ELF-1 (cell line): ENCODE measurements around the gene AMOTL2.

Experiments used
- DNase-seq: peaks from one replicate; pipeline ENCODE4 v3.0.0-alpha.2; 2016; ENCODE audit warnings: low read depth, low spot score

AMOTL2 gene

DNA sequence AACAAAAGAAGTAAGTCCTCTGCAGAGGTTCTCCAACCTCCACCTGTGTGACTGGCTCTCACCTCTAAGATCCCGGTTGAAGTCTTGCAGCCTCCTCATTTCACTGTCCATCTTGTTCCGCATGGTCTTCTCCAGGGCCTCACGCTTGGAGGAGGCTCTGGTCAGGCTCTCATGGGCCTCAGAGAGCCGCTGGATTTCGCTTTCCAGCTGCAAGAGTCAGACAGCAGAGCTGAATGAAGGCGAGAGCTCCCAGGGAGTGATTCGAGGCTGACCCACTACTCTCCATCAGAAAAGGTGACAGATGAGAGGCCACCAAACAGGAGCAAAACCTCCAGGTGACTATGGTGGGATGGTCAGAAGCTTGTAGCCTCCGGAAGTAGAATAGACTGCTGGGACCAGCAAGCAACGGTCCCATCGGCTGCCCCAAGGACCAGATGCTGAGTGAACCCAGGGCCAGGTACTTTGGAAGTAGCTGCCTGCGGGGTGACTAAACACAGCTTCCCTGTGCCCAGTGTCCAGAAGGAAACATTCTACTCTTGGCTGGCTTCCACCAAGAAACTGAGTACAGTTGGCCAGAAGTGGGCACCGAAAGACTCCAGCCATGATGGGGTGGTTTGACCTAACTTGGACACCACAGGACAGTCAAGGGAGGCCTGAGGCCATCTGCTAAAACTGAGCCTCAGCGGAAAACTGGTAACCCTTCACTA is 7.9 kb downstream of the AMOTL2 start:
- peak; percentile 7 for DNase-seq

DNA sequence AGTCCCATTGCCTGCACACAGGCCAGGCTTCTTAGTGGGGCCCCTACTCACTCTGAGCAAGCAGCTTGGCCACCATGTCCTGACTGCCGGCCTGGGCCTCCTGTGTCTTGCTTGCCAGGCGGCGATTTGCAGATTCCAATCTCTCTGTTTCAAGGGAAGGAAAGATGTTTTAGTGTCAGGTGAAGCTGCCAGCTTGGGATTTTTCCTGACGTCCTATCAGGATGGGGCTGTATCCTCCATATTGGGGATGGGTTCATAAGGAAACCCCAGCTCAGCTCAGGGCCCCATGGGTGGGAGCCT is 8.5 kb downstream of the AMOTL2 start:
- peak; percentile 24 for DNase-seq

- DNase-seq: peak; percentile 29
Observed at GRCh38 chr3:134364936-134365765, 9.1 kb downstream of the AMOTL2 start.

DNA sequence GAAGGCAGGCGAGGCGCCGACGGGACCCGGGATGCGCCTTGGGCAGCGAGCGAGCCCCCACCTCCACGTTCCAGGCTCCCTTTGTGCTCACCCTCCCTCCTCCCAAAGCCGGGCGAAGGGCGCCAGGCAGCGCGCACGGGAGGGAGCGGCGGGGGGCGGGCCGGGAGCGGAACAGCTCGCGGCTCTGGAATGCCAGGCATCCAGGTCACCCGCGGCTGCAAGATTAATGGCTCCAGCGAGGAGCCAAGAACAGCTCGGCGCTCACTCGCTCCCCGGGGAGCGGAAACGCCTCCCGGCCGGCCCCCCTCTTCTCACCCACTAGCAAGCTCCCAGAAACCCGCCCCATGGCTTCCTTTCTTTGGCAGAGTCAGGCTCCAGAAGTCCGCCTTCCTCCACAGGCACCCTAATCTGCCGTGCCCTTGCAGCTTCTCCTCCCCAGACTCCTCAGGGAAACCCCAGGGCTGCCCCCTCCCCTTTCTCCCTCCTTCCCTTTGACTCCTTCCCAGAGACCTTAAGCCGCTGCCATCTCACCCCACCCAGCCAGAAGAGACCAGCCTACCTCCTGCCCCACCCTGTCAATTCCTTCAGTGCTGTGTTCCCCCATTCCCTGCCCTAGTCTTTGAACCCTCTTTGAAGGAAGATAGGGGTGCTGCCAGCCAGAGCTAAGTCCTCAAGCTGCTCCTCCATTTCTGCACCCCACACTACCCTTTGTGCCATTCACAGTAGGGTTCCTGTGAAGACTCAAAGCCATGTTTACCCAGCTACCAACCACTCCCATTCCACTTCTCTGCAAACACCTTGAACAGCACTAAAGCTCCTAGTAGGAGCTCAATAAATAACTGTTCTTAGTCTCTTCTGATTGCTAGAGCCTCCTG is 9.9 kb downstream of the AMOTL2 start:
- DNase-seq: peak; percentile 98

- no peak for DNase-seq
Observed at GRCh38 chr3:134363381-134363755, 10.9 kb downstream of the AMOTL2 start.

GRCh38 chr3:134362670-134363380 is 11.4 kb downstream of the AMOTL2 start:
- no peak for DNase-seq

DNA sequence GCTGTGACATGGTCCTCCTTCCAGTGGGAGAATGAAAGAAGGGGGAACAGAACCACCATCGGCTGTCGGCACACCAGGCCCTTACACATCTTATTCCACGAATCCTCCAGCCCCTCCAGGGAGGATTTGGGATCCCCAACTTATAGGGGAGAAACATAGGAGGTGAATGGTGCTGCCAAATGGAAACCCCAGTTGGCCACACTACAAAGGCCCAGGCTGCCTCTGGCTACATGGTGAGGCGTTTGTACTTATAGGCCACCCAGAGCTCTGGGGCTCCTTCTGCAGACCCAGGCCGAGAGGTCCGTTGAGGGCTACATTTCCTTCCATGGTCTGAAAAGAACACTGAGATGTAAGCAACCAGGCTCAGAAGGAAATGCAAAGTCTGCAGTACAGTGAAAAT is 12.0 kb downstream of the AMOTL2 start:
- DNase-seq: no peak

DNA sequence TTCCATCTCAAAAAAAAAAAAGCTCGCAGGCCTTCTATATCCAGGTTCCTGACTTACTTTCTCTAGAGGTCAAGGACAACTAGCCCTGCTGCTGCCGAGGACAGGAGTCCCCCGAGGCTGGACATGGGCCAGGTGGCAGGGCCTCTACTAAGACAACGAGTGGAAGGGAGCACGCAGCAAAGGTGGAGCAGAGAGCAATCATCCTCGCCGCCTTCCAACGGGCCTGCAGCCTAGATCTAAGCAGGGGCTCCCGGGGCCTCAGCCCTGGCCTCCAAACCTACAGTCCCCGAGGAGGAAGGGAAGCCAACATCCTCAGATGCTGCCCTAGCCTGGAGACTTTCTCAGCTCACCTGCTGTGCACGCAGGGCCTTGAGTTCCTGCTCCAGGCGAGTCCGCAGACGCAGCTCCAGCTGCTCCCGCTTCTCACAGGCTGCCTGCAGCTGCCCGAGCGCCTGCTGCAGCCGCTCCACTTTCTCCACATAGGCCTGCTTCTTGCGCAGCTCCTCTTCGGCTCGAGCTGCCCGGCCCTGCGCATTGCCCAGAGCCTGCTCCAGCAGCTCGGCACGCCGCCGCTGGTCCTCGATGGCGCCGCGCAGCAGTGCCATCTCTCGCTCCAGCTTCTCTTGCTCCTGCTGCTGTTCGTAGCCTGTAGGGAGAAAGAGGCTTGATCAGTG is 12.9 kb downstream of the AMOTL2 start:
- DNase-seq: peak; percentile 42

DNA sequence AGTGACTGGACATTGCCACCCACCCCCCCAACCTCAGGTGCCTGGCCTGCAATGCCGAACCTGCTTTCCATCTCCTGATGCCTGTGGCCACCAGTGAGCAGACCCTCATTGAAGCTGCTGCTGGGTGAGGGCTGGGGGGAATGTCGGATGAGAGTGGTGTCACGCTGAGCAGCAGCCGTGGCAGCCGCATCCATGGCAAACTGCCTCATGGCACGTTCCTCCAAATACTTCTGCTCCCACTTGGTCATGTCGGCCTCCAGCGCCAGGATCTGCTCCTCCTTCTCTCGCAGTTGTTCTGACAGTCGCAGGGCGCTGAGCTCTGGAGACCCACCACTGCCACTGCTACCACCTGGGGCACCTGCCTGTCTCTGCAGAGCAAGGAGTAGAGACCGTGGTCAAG is 14.2 kb downstream of the AMOTL2 start:
- no peak for DNase-seq

DNA sequence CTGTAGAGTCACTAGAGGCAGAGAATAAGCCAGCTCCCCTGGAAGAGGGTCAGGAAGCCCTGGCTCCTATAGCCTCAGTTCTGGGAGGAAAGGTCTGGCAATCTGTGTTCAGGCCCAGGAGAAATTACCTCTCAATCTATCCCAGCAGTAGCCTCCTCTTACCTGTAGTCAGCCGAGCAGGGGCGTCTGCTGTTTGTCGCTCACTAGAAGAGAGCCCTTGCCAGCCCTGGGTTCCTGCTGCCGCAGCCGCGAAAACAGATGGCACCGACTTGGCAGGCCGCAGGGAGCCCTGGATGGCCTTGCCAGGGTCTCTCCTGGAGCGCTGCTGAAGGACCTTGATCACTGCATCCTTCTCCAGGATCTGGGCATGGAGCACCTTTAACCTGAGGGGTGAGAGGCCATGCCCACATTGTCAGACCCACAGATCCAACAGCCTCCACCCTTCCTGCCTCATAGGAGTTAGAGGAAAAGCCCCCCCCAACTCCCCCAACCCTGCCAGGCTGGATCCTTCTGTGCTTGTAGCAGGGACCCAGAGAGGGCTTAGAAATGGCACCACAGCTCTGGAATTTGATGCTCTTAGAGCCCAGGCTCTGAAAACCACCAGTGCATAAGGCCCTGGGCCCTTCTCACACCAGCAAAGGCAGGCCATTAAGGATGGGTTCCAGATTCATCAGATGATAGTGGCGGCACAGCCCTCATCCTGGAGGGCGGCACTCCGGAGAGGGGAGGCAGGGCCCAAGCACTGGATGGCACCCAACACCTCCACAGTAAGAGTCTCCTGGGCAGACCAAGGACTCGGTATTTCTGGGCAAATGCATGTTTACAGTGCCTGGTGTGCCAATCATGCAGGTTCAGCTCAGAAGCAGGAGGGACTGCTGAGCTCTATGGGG is 14.9 kb downstream of the AMOTL2 start:
- no peak for DNase-seq

GRCh38 chr3:134357914-134358811 is 16.1 kb downstream of the AMOTL2 start:
- peak; percentile 96 for DNase-seq

DNA sequence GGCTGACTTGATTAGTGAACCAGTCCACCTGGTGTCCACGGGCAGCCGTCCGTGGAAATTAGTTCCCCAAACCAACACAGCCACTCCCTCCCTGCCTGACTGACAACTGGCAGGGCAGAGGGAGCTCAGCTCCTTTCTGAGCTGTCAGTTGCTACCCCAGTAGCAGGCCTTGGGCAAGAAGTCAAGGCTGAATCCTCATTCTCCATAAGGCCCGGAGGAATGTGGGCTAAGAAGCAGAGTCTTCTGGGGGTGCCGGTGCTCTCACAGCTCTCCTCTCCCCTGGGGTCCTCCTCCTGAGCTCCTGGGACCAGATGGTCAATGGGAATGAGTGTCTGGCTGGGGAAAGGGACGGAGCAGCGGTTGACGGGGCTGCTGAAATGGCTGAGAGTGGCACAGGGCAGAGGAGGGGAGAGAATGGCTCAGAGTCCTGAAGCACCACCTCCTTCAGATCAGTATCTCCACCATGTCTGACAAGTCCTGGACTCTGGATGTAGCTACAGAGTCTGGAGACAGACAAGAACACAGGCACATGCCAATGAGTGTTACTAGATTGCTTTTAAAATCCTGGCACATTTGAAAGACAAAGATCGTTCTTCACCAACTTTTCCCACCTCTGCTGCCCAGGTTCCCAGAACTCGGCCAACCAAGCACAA is 16.9 kb downstream of the AMOTL2 start:
- DNase-seq: no peak

DNA sequence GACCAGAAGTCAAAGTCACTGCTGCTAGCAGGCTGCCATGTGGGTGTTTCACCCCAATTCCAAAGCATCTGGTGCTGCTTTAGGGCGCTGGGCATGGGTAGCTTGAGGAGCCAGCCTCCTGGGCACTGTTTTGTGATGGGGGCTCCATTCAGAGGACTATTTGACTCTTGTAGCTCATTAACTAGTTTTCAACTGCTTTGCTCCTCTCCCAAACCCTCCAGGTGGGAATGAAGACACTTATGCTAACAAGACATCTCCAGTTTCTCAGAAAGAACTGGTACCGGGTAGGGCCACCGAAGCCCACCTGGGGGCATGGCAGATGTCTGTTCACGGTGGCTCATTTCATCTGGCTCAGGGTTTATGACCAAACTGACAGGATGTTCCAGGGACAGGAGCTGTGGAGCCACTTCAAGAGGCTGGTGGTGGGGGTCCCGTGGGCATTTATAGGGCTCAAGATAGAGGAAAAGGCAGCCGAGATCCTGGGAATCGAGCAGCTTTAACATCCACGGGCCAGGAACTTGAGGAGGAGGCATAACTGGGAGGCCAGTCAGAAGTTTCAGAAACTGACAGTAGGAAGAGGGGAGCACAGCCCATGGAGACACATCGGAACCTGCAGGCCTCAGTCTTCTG is 17.7 kb downstream of the AMOTL2 start:
- DNase-seq: no peak

- DNase-seq: no peak
Observed at GRCh38 chr3:134355416-134355815, 18.8 kb downstream of the AMOTL2 start.

GRCh38 chr3:134354612-134355251 is 19.5 kb downstream of the AMOTL2 start:
- DNase-seq: peak; percentile 47

DNA sequence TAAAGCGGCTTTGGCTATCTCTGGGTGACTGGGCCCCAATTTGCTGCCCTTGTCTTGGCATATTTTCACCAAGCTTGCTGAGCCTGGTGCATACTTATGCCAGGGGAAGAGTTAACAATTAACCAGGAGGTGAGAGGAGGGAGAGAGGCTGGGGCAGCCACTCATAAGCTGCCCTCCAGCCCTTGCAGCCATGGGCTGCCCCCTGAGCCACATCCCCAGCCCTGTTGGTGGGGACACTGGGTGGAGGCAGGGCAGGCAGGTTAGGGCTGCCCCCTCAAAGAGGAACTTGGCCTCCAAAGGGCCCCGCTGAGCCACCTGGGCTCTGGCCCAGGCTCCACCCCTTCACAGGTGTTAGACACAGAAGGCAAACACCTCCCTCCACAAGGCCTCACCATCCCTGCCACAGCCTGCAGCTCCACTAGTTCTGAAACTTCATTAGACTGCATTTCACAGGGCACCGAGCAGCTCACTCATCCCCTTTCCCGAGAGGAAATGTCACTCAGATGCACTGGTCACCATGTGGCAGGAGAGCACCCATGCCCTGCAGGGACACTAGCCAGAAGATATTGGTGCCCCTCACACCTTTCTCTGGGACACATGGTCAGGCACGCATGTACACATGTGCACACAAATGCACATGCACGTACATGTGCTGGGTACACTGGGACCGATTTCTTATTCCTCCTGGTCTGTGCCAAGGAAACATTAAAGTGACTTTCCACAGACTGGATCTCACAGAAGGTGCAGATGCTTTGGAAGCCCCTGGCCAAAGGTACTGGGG is 20.2 kb downstream of the AMOTL2 start:
- DNase-seq: peak; percentile 42
